IPS DF 4.7 (cell line): ENCODE data around the gene ANKIB1.
"Not testable (repeated sequence)": the region's sequence is repeated elsewhere in the genome, so short reads cannot be mapped to it uniquely, and the experiment has no call there.

Source experiments
- DNase-seq: peaks from one replicate; pipeline ENCODE4 v3.0.0-alpha.2; 2013; ENCODE audit warnings: low spot score; ENCODE audit errors: extremely low read depth

ANKIB1 gene

GRCh38 chr7:92330835-92331438, 85.2 kb downstream of the ANKIB1 start:
- no peak for DNase-seq

GRCh38 chr7:92331508-92331907, 85.7 kb downstream of the ANKIB1 start:
- DNase-seq = no peak

GRCh38 chr7:92332782-92333181, 87.0 kb downstream of the ANKIB1 start:
- DNase-seq = no peak

GRCh38 chr7:92333866-92334265, 88.1 kb downstream of the ANKIB1 start:
- no peak for DNase-seq

GRCh38 chr7:92335574-92335973, 89.8 kb downstream of the ANKIB1 start:
- DNase-seq = no peak

- DNase-seq = no peak
Measured at GRCh38 chr7:92336662-92337340, 91.0 kb downstream of the ANKIB1 start.

GRCh38 chr7:92340016-92340415, 94.2 kb downstream of the ANKIB1 start:
- DNase-seq = no peak

GRCh38 chr7:92343714-92344113, 97.9 kb downstream of the ANKIB1 start:
- no peak for DNase-seq

- no peak for DNase-seq
Measured at GRCh38 chr7:92352009-92352408, 106.2 kb downstream of the ANKIB1 start.

GRCh38 chr7:92354214-92354613, 108.4 kb downstream of the ANKIB1 start:
- DNase-seq = no peak

GRCh38 chr7:92356406-92356805, 110.6 kb downstream of the ANKIB1 start:
- no peak for DNase-seq

- no peak for DNase-seq
Measured at GRCh38 chr7:92357260-92357659, 111.5 kb downstream of the ANKIB1 start.

GRCh38 chr7:92359179-92359578, 113.4 kb downstream of the ANKIB1 start:
- not testable (repeated sequence) for DNase-seq

GRCh38 chr7:92359801-92360200, 114.0 kb downstream of the ANKIB1 start:
- no peak for DNase-seq

- no peak for DNase-seq
Measured at GRCh38 chr7:92360387-92360786, 114.6 kb downstream of the ANKIB1 start.

- no peak for DNase-seq
Measured at GRCh38 chr7:92362131-92362530, 116.4 kb downstream of the ANKIB1 start.

- DNase-seq = no peak
Measured at GRCh38 chr7:92366730-92367129, 121.0 kb downstream of the ANKIB1 start.

GRCh38 chr7:92368741-92369140, 123.0 kb downstream of the ANKIB1 start:
- DNase-seq = no peak

- DNase-seq = no peak
Measured at GRCh38 chr7:92375013-92375412, 129.2 kb downstream of the ANKIB1 start.

GRCh38 chr7:92391071-92391470, 145.3 kb downstream of the ANKIB1 start:
- DNase-seq = no peak

GRCh38 chr7:92397542-92397941, 151.8 kb downstream of the ANKIB1 start:
- DNase-seq = no peak

GRCh38 chr7:92400013-92400412, 154.2 kb downstream of the ANKIB1 start:
- DNase-seq = no peak
